ENCODE measurements around the gene PTPRO.

PTPRO gene

DNA sequence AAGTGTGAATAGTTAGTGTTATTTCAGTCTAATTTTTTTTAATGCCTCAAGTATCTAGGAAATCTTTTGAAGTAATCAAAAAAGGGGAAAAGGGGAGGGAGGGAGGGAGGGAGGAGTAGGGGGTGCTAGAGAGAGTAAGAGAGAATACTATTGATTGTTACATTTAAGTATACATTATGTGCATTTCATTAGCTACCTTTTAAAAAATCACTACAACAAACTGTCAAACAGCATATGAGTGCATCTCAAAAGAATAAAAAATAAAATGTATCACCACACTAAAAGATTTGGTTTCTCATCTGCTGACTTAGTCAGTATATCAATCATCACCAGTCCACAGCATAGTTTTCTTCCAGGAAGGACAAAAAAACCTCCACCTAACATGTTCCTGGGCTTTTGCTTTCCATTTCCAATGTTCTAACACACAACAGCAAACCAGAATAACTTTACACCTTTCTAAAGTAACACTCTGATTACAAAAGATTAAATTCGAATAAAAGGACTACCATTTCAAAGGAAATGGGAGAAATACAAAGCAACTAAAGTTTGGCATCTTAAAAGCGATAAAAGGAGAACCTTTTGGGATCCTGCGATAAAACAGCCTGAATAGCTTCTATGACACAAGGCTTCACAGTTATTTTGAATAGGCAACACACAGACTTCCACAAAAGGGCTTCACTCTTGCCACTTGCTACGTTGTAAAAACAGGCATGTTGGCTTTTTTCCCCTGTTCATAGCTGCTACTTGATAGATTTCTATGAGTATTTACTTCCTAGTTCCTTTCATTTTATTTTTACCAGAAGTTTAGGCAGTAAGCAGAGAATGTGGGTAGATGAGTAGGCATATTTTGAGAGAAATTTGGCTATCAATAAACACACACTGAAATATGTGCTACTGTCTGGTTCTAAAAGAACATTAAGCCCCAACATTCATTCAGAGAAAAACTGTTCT is 306.0 kb downstream of the PTPRO start:
- peak overlapping the region; percentile 43 to 68 (median 50) for H3K27ac Mint-ChIP-seq
- H3K27me3 Mint-ChIP-seq (ENCODE audit: low read depth): no peaks in the 10 kb centered on the region
- H3K4me3 Mint-ChIP-seq: no peak overlapping the region
- peaks cover 30% of the 10 kb centered on the region for H3K4me1 Mint-ChIP-seq
- H3K36me3 Mint-ChIP-seq (ENCODE audit: low read depth): peaks cover 17% of the 10 kb centered on the region
- H3K9me3 Mint-ChIP-seq: no peaks in the 10 kb centered on the region
- TF ChIP-seq, protein P1, sequence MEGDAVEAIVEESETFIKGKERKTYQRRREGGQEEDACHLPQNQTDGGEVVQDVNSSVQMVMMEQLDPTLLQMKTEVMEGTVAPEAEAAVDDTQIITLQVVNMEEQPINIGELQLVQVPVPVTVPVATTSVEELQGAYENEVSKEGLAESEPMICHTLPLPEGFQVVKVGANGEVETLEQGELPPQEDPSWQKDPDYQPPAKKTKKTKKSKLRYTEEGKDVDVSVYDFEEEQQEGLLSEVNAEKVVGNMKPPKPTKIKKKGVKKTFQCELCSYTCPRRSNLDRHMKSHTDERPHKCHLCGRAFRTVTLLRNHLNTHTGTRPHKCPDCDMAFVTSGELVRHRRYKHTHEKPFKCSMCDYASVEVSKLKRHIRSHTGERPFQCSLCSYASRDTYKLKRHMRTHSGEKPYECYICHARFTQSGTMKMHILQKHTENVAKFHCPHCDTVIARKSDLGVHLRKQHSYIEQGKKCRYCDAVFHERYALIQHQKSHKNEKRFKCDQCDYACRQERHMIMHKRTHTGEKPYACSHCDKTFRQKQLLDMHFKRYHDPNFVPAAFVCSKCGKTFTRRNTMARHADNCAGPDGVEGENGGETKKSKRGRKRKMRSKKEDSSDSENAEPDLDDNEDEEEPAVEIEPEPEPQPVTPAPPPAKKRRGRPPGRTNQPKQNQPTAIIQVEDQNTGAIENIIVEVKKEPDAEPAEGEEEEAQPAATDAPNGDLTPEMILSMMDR (IDR thresholded peaks at IDR 0.05; ENCODE audit: unreplicated experiment in 3 of 3): no peak

DNA sequence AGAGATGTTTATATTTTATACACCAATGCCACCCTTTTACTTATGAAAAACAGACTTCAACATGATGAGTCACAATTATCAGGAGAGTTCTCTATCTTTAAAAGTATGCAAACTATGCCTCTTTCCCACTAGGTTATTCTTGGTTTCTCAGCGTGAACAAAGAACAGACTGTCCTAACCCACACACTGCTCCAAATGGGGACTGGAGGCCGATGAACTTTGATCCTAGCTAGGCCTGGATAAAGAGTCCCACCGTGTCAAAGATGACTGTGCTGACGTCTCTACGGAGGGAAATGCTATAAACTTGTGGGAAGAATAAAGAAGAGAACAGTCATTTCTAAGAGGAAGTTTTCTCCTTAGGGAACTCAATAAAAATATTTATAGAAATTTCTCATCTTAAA is 306.8 kb downstream of the PTPRO start:
- Mint-ChIP-seq H3K27me3 (ENCODE audit: low read depth) (no peaks in the 10 kb centered on the region), H3K4me3 (no peak overlapping the region), H3K9me3 (no peaks in the 10 kb centered on the region), H3K36me3 (ENCODE audit: low read depth) (peaks cover 16% of the 10 kb centered on the region), H3K27ac (peak overlapping the region; percentile 25 to 74 (median 73)), H3K4me1 (peaks cover 30% of the 10 kb centered on the region)
- TF ChIP-seq, protein P1 (IDR thresholded peaks at IDR 0.05; ENCODE audit: unreplicated experiment in 3 of 3): no peak

DNA sequence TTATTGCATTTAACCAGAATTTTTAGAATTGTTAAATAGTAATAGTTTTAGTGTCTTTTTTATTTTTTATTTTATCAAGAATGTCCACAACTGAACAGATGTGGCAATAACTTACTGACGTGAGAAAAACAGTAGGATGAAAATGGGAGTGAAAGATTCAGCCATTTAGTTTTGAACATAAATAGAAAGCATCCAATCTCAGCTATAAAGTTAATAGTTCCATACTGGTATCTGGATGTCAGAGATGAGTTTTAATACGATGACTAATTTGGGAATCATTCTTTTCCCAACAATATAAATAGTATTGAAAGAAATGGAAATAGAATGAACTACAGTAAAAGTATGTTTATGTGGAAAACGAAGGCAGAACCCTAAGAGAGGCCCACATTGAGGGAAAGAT is 307.5 kb downstream of the PTPRO start:
- Mint-ChIP-seq H3K27me3 (ENCODE audit: low read depth) (no peaks in the 10 kb centered on the region), H3K9me3 (no peaks in the 10 kb centered on the region), H3K36me3 (ENCODE audit: low read depth) (peaks cover 11% of the 10 kb centered on the region), H3K4me1 (peaks cover 30% of the 10 kb centered on the region), H3K27ac (peak overlapping the region; percentile 32 to 74 (median 73)), H3K4me3 (no peak overlapping the region)
- TF ChIP-seq, protein P1 (IDR thresholded peaks at IDR 0.05; ENCODE audit: unreplicated experiment in 3 of 3): no peak

DNA sequence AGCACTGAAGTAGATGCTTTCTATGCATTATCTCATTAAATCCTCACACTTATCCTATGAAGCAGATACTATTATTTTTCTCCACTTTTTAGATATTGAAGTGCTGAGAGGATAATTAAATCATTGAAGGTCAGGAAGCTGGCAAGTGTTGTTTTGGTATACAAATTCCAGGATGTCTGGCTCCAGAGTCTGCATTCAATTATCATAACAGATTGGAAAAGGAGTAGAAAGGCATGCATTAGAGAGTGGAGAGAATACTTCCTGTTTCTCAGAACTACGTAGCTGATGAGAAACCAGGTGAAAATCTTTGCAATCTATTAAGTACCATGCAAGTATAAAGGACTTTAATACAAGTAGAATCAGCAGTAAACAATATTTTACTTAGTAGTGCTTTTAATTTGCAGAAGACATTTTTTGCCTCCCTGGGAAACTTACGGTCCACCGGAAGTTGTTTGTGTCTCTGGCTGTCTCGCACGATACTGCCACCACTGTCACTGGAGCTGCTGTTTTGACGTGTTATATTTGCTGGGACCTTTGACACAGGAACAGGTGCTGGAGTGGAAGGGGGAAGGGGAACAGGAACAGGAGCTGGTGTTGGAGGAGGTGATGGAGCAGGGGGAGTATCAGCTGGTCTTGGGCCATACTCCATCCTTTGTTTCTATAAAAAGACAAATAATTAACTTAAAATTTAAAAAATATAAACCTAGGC is 308.9 kb downstream of the PTPRO start:
- no peak overlapping the region for H3K4me3 Mint-ChIP-seq
- TF ChIP-seq, protein P1 (IDR thresholded peaks at IDR 0.05; ENCODE audit: unreplicated experiment in 3 of 3): no peak
- peak overlapping the region; percentile 14 to 50 (median 18) for H3K27ac Mint-ChIP-seq
- H3K4me1 Mint-ChIP-seq: peaks cover 30% of the 10 kb centered on the region
- H3K27me3 Mint-ChIP-seq (ENCODE audit: low read depth): no peaks in the 10 kb centered on the region
- peaks cover 8% of the 10 kb centered on the region for H3K36me3 Mint-ChIP-seq (ENCODE audit: low read depth)
- no peaks in the 10 kb centered on the region for H3K9me3 Mint-ChIP-seq

DNA sequence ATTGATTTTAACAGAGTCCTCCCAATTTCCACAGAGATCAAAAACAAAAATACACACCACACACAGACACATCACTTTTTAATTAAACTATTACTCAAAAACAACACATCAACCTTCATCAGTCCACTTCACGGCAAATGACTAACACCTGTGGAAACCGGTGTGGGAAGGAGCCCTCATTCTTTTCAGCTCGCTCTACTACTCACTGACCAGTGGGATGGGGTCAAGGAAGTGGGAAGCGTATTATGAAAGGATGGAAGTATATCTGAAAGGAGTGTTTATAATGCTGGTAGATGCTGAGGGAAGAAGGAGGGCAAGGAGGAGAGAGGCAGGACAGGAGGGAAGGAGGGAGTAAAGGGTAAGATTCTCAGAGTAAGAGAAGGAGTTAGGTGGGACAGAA is 310.4 kb downstream of the PTPRO start:
- Mint-ChIP-seq H3K27ac (no peak overlapping the region), H3K4me3 (no peak overlapping the region), H3K36me3 (ENCODE audit: low read depth) (peaks cover 8% of the 10 kb centered on the region), H3K4me1 (peaks cover 30% of the 10 kb centered on the region), H3K27me3 (ENCODE audit: low read depth) (no peaks in the 10 kb centered on the region), H3K9me3 (no peaks in the 10 kb centered on the region)
- TF ChIP-seq, protein P1 (IDR thresholded peaks at IDR 0.05; ENCODE audit: unreplicated experiment in 3 of 3): no peak
